H9 (cell line): Measurements from ENCODE around the gene MBLAC1. TPM values are rescaled to one million over a fixed set of nuclear protein-coding genes. Genes with fewer than 3 reads are reported as not detected.

Experiments used
- DNase-seq: peaks from one replicate; pipeline ENCODE4 v3.0.0-alpha.2; 2017
- H2AFZ ChIP-seq: one replicate; pipeline ENCODE4 v1.6.1; 2013; ENCODE audit warnings: mild to moderate bottlenecking, low read length, control low read depth, moderate library complexity
- H2AK5ac ChIP-seq: 2 replicates; pipeline ENCODE4 v1.6.1; 2013; ENCODE audit warnings: low read length, control low read depth, mixed read lengths; ENCODE audit not compliant: insufficient read length
- H2BK120ac ChIP-seq: one replicate; pipeline ENCODE4 v1.6.1; 2013; ENCODE audit warnings: low read depth, mild to moderate bottlenecking, low read length, control low read depth, inconsistent platforms; ENCODE audit not compliant: poor library complexity, severe bottlenecking
- H2BK12ac ChIP-seq: 2 replicates; pipeline ENCODE4 v1.6.1; 2013; ENCODE audit warnings: low read length, control low read depth, mixed read lengths, low read depth; ENCODE audit not compliant: insufficient read length
- H2BK15ac ChIP-seq: 2 replicates; pipeline ENCODE4 v1.6.1; 2013; ENCODE audit warnings: low read depth, low read length, control low read depth
- H2BK20ac ChIP-seq: one replicate; pipeline ENCODE4 v1.6.1; 2013; ENCODE audit warnings: low read depth, mild to moderate bottlenecking, low read length, control low read depth, inconsistent platforms; ENCODE audit not compliant: poor library complexity, severe bottlenecking
- H2BK5ac ChIP-seq: 2 replicates; pipeline ENCODE4 v1.6.1; 2013; ENCODE audit warnings: low read length, control low read depth, mixed read lengths; ENCODE audit not compliant: insufficient read length
- H3K14ac ChIP-seq: 2 replicates; pipeline ENCODE4 v1.6.1; 2013; ENCODE audit warnings: low read length, control low read depth; ENCODE audit not compliant: insufficient read depth
- H3K18ac ChIP-seq: 2 replicates; pipeline ENCODE4 v1.6.1; 2013; ENCODE audit warnings: low read depth, mild to moderate bottlenecking, mixed read lengths, low read length, control low read depth; ENCODE audit not compliant: insufficient read length
- H3K23ac ChIP-seq: 2 replicates; pipeline ENCODE4 v1.6.1; 2013; ENCODE audit warnings: low read length, control low read depth, mixed read lengths, low read depth; ENCODE audit not compliant: insufficient read length
- H3K23me2 ChIP-seq: 2 replicates; pipeline ENCODE4 v1.6.1; 2013; ENCODE audit warnings: low read depth, mild to moderate bottlenecking, mixed read lengths, low read length, control low read depth; ENCODE audit not compliant: insufficient read length, poor library complexity, severe bottlenecking
- H3K27ac ChIP-seq: 2 replicates; pipeline ENCODE4 v1.5.1; 2013; ENCODE audit warnings: low read length, control low read depth, mixed read lengths, low read depth; ENCODE audit not compliant: insufficient read length
- H3K27me3 ChIP-seq: 2 replicates; pipeline ENCODE4 v1.6.1; 2013; ENCODE audit warnings: low read length, control low read depth, inconsistent platforms; ENCODE audit not compliant: insufficient read depth
- H3K4ac ChIP-seq: 2 replicates; pipeline ENCODE4 v1.6.1; 2013; ENCODE audit warnings: low read depth, mild to moderate bottlenecking, control low read depth, inconsistent platforms, low read length, moderate library complexity
- H3K4me1 ChIP-seq: 2 replicates; pipeline ENCODE4 v1.6.1; 2013; ENCODE audit warnings: low read length, control low read depth, inconsistent platforms; ENCODE audit not compliant: insufficient read depth
- H3K4me2 ChIP-seq: 2 replicates; pipeline ENCODE4 v1.6.1; 2013; ENCODE audit warnings: low read length, control low read depth, mixed read lengths; ENCODE audit not compliant: insufficient read length, insufficient read depth
- H3K56ac ChIP-seq: 2 replicates; pipeline ENCODE4 v1.6.1; 2013; ENCODE audit warnings: low read depth, mild to moderate bottlenecking, mixed read lengths, low read length, control low read depth; ENCODE audit not compliant: insufficient read length
- H3K79me1 ChIP-seq: 2 replicates; pipeline ENCODE4 v1.6.1; 2013; ENCODE audit warnings: low read depth, mild to moderate bottlenecking, moderate library complexity, low read length, control low read depth, inconsistent platforms; ENCODE audit not compliant: insufficient read depth, poor library complexity, severe bottlenecking
- H3K79me2 ChIP-seq: 2 replicates; pipeline ENCODE4 v1.6.1; 2013; ENCODE audit warnings: low read length, control low read depth, inconsistent platforms; ENCODE audit not compliant: insufficient read depth
- H3K9ac ChIP-seq: 2 replicates; pipeline ENCODE4 v1.6.1; 2013; ENCODE audit warnings: low read length, control low read depth, mixed read lengths; ENCODE audit not compliant: insufficient read length; ENCODE audit errors: extremely low read depth
- H3K9me3 ChIP-seq: one replicate; pipeline ENCODE4 v1.6.1; 2013; ENCODE audit warnings: low read depth, low read length, inconsistent platforms; ENCODE audit not compliant: control insufficient read depth
- H3T11ph ChIP-seq: one replicate; pipeline ENCODE4 v1.6.1; 2013; ENCODE audit warnings: mild to moderate bottlenecking, low read length, control low read depth, inconsistent platforms
- H4K20me1 ChIP-seq: one replicate; pipeline ENCODE4 v1.6.1; 2013; ENCODE audit not compliant: control insufficient read depth, insufficient read length, insufficient read depth
- H4K5ac ChIP-seq: 2 replicates; pipeline ENCODE4 v1.6.1; 2013; ENCODE audit warnings: low read depth, mild to moderate bottlenecking, mixed read lengths, low read length, control low read depth; ENCODE audit not compliant: insufficient read length
- H4K8ac ChIP-seq: replicated peaks from 2 replicates; pipeline ENCODE4 v1.6.1; 2013; ENCODE audit warnings: low read length, control low read depth, mixed read lengths, low read depth; ENCODE audit not compliant: insufficient read length
- H4K91ac ChIP-seq: 2 replicates; pipeline ENCODE4 v1.6.1; 2013; ENCODE audit warnings: low read depth, mild to moderate bottlenecking, moderate library complexity, mixed read lengths, low read length, control low read depth; ENCODE audit not compliant: insufficient read length
- H3K27ac Mint-ChIP-seq, 3 experiments: 2 replicates in 2 of 3; 3 replicates in 1 of 3; pipeline ENCODE4 v1.8.0; 2020 to 2021; ENCODE audit warnings: mixed read lengths in 3 of 3, mild to moderate bottlenecking in 1 of 3, moderate library complexity in 1 of 3
- H3K27me3 Mint-ChIP-seq: 2 replicates; pipeline ENCODE4 v1.8.0; 2021; ENCODE audit warnings: low read depth, mild to moderate bottlenecking, moderate library complexity, mixed read lengths
- H3K36me3 Mint-ChIP-seq, 3 experiments: 2 replicates in 2 of 3; 3 replicates in 1 of 3; pipeline ENCODE4 v1.8.0; 2020 to 2021; ENCODE audit warnings: low read depth in 3 of 3, mixed read lengths in 3 of 3; ENCODE audit not compliant: insufficient read depth in 1 of 3
- H3K4me1 Mint-ChIP-seq, 2 experiments: 2 replicates each; pipeline ENCODE4 v1.8.0; 2020; ENCODE audit warnings: mixed read lengths in 2 of 2
- H3K4me3 Mint-ChIP-seq, 2 experiments: 2 replicates in 1 of 2; 3 replicates in 1 of 2; pipeline ENCODE4 v1.8.0; 2020 to 2021; ENCODE audit warnings: mild to moderate bottlenecking in 2 of 2, mixed read lengths in 2 of 2, moderate library complexity in 1 of 2
- H3K9me3 Mint-ChIP-seq, 2 experiments: 2 replicates in 1 of 2; 3 replicates in 1 of 2; pipeline ENCODE4 v1.8.0; 2020; ENCODE audit warnings: mild to moderate bottlenecking in 2 of 2, mixed read lengths in 2 of 2, moderate library complexity in 1 of 2
- CTCF ChIP-seq: fragments of 200-600 bp; sonication (generic); conservative IDR thresholded peaks from 3 replicates; pipeline ENCODE4 v1.8.0; 2021; ENCODE audit warnings: antibody characterized with exemption, mild to moderate bottlenecking
- WGBS: extraction: QIAGEN DNeasy Blood & Tissue Kit; methylation state at CpG from one replicate; pipeline ENCODE4 v1.1.7; 2013; ENCODE audit warnings: missing lambda C conversion rate, low lambda C conversion rate, mixed read lengths; ENCODE audit not compliant: insufficient read length; ENCODE audit errors: extremely low coverage; 5-methylcytosine and 5-hydroxymethylcytosine counted together
- total RNA-seq: library from RNA; stranded (reverse); gene quantifications from 2 replicates; pipeline ENCODE4 v1.2.1, GENCODE V29; 2021

Gene MBLAC1
- total RNA-seq, 1 experiment from 2014 or later, result 1.9 TPM

- no peak overlapping the region for H3K4me2 ChIP-seq
- no CpG with 5 or more reads among the region's 11 CpGs for WGBS
- H3K36me3 Mint-ChIP-seq, result peaks cover 63 to 87% (median 86%) of the 10 kb centered on the region in 3 experiments
These were observed 18.9 kb upstream of the MBLAC1 start for GRCh38 chr7:100107890-100108289.

More at GRCh38 chr7:100107890-100108289, 18.9 kb upstream of the MBLAC1 start:
- H2BK5ac ChIP-seq, result no peak overlapping the region
- H3K9me3 Mint-ChIP-seq, result no peaks in the 10 kb centered on the region
- no peaks in the 10 kb centered on the region; the same call in 1 of the 2 replicates for H3K27me3 Mint-ChIP-seq
- no peak overlapping the region for H3K4me3 Mint-ChIP-seq
- H3K27ac Mint-ChIP-seq, result no peak overlapping the region; a peak in 1 of 7 replicates
- DNase-seq, result no peak
- no peak overlapping the region for H3K56ac ChIP-seq
- H3K23me2 ChIP-seq, result no peaks in the 10 kb centered on the region
- no peaks in the 10 kb centered on the region for H3K79me1 ChIP-seq
- no peak overlapping the region for H3K27ac ChIP-seq
- H3K14ac ChIP-seq, result no peak overlapping the region
- no peak overlapping the region for H3K23ac ChIP-seq
- H3K4me1 ChIP-seq, result no peaks in the 10 kb centered on the region
- H3K79me2 ChIP-seq, result no peaks in the 10 kb centered on the region
- no peak overlapping the region for H3K18ac ChIP-seq
- no peak overlapping the region for H2AK5ac ChIP-seq
- TF ChIP-seq CTCF, result no peak
- H4K91ac ChIP-seq, result no peak overlapping the region
- H2BK12ac ChIP-seq, result no peak overlapping the region
- no peaks in the 10 kb centered on the region for H4K20me1 ChIP-seq
- no peak overlapping the region for H4K8ac ChIP-seq
- H3K27me3 ChIP-seq, result no peaks in the 10 kb centered on the region
- H3K4ac ChIP-seq, result no peak overlapping the region
- H3T11ph ChIP-seq, result no peak overlapping the region
- no peak overlapping the region for H4K5ac ChIP-seq
- no peak overlapping the region for H2AFZ ChIP-seq
- no peaks in the 10 kb centered on the region for H3K4me1 Mint-ChIP-seq
- H2BK15ac ChIP-seq, result no peak overlapping the region
- no peak overlapping the region for H3K9ac ChIP-seq
- H2BK120ac ChIP-seq, result no peak overlapping the region
- H2BK20ac ChIP-seq, result no peak overlapping the region
- H3K9me3 ChIP-seq, result no peaks in the 10 kb centered on the region
